GM12891 (cell line): ENCODE results near the gene STXBP2.

ENCODE experiments used
- POLR2A ChIP-seq: IDR thresholded peaks from 2 replicates; pipeline ENCODE4 v1.6.1; 2011; ENCODE audit warnings: low read depth, low read length, control low read depth
- POLR2AphosphoS5 ChIP-seq: IDR thresholded peaks from 2 replicates; pipeline ENCODE4 v1.6.1; 2011; ENCODE audit warnings: low read depth, low read length, control low read depth

GRCh38 chr19:7678971-7679751 lies 42.3 kb downstream of the STXBP2 start:
- TF ChIP-seq POLR2AphosphoS5 (no peak), POLR2A (no peak)
